Measurements from ENCODE around the gene CMIP.

CMIP gene

GRCh38 chr16:81447383-81448101 is 2.9 kb downstream of the CMIP start:
- no peak for DNase-seq (ENCODE audit: low spot score)

GRCh38 chr16:81448154-81449131 is 3.8 kb downstream of the CMIP start:
- peak; percentile 88 for DNase-seq (ENCODE audit: low spot score)

GRCh38 chr16:81449241-81449640 is 4.6 kb downstream of the CMIP start:
- no peak for DNase-seq (ENCODE audit: low spot score)

GRCh38 chr16:81449899-81450608 is 5.4 kb downstream of the CMIP start:
- no peak for DNase-seq (ENCODE audit: low spot score)

- no peak for DNase-seq (ENCODE audit: low spot score)
Observed at GRCh38 chr16:81450783-81451491, 6.3 kb downstream of the CMIP start.

- DNase-seq (ENCODE audit: low spot score) = peak; percentile 79
Observed at GRCh38 chr16:81451753-81452680, 7.4 kb downstream of the CMIP start.

- no peak for DNase-seq (ENCODE audit: low spot score)
Observed at GRCh38 chr16:81453091-81453728, 8.6 kb downstream of the CMIP start.

GRCh38 chr16:81454044-81454443 is 9.4 kb downstream of the CMIP start:
- no peak for DNase-seq (ENCODE audit: low spot score)

GRCh38 chr16:81455006-81455405 is 10.4 kb downstream of the CMIP start:
- DNase-seq (ENCODE audit: low spot score) = no peak

GRCh38 chr16:81455720-81456494 is 11.3 kb downstream of the CMIP start:
- no peak for DNase-seq (ENCODE audit: low spot score)

- DNase-seq (ENCODE audit: low spot score) = no peak
Observed at GRCh38 chr16:81456523-81457325, 12.1 kb downstream of the CMIP start.

- DNase-seq (ENCODE audit: low spot score) = no peak
Observed at GRCh38 chr16:81457326-81458133, 12.9 kb downstream of the CMIP start.

GRCh38 chr16:81458149-81458669 is 13.6 kb downstream of the CMIP start:
- DNase-seq (ENCODE audit: low spot score) = no peak

- no peak for DNase-seq (ENCODE audit: low spot score)
Observed at GRCh38 chr16:81458827-81459598, 14.4 kb downstream of the CMIP start.

GRCh38 chr16:81460075-81460474 is 15.5 kb downstream of the CMIP start:
- DNase-seq (ENCODE audit: low spot score) = no peak

- DNase-seq (ENCODE audit: low spot score) = no peak
Observed at GRCh38 chr16:81461243-81461642, 16.6 kb downstream of the CMIP start.

- DNase-seq (ENCODE audit: low spot score) = no peak
Observed at GRCh38 chr16:81461766-81462165, 17.2 kb downstream of the CMIP start.
